DND-41 (cell line): ENCODE measurements around the gene SIRT4.

Experiments
- ATAC-seq: fragments of 200-7000 bp; cut with Tn5 transposase; 3 replicates; pipeline ENCODE4 v1.9.1; 2021; ENCODE audit warnings: low read depth; ENCODE audit not compliant: insufficient read depth
- DNase-seq: peaks from one replicate; pipeline ENCODE4 v3.0.0-alpha.2; 2020
- H2AFZ ChIP-seq: 2 replicates; pipeline ENCODE4 v1.6.0; 2012; ENCODE audit warnings: low read depth, low read length
- H3K27ac ChIP-seq: 2 replicates; pipeline ENCODE4 v1.5.1; 2012; ENCODE audit warnings: low read length, inconsistent platforms
- H3K27me3 ChIP-seq: fragments of 200-600 bp; sonication (generic); 2 replicates; pipeline ENCODE4 v1.6.0; 2012; ENCODE audit warnings: low read length, mild to moderate bottlenecking, inconsistent platforms; ENCODE audit not compliant: insufficient read depth, poor library complexity
- H3K36me3 ChIP-seq: 2 replicates; pipeline ENCODE4 v1.5.1; 2012; ENCODE audit warnings: low read length, inconsistent platforms; ENCODE audit not compliant: insufficient read depth
- H3K4me1 ChIP-seq: 2 replicates; pipeline ENCODE4 v1.5.1; 2012; ENCODE audit warnings: mild to moderate bottlenecking, low read length; ENCODE audit not compliant: insufficient read depth
- H3K4me2 ChIP-seq: 2 replicates; pipeline ENCODE4 v1.6.0; 2012; ENCODE audit warnings: mild to moderate bottlenecking, moderate library complexity, low read length, inconsistent platforms; ENCODE audit not compliant: insufficient read depth
- H3K4me3 ChIP-seq, 2 experiments: fragments of 200-600 bp in 1 of 2; shearing (Covaris generic) in 1 of 2; 2 replicates each; pipeline ENCODE4 v1.5.1; 2012 to 2016; ENCODE audit warnings: inconsistent platforms in 2 of 2, low read length in 2 of 2, mild to moderate bottlenecking in 2 of 2, low read depth in 1 of 2, moderate library complexity in 1 of 2
- H3K79me2 ChIP-seq: 2 replicates; pipeline ENCODE4 v1.6.0; 2012; ENCODE audit warnings: low read length, inconsistent platforms; ENCODE audit not compliant: insufficient read depth
- H3K9ac ChIP-seq: 2 replicates; pipeline ENCODE4 v1.6.0; 2012; ENCODE audit warnings: low read depth, mild to moderate bottlenecking, inconsistent platforms, low read length, moderate library complexity
- H3K9me3 ChIP-seq: 2 replicates; pipeline ENCODE4 v1.5.1; 2012; ENCODE audit warnings: low read length, moderate library complexity, mild to moderate bottlenecking, inconsistent platforms; ENCODE audit not compliant: insufficient read depth, severe bottlenecking
- H4K20me1 ChIP-seq: 2 replicates; pipeline ENCODE4 v1.6.0; 2012; ENCODE audit warnings: low read length; ENCODE audit not compliant: insufficient read depth
- CTCF ChIP-seq: IDR thresholded peaks from 2 replicates; pipeline ENCODE4 v1.5.1; 2012; ENCODE audit warnings: borderline replicate concordance, low read length, moderate library complexity, mild to moderate bottlenecking; ENCODE audit not compliant: poor library complexity, severe bottlenecking; ENCODE audit errors: extremely low read depth
- EZH2 ChIP-seq: IDR thresholded peaks from 3 replicates; pipeline ENCODE4 v1.6.1; 2012; ENCODE audit warnings: borderline replicate concordance, low read depth, mild to moderate bottlenecking, moderate library complexity, low read length, inconsistent platforms; ENCODE audit not compliant: severe bottlenecking

SIRT4 gene

GRCh38 chr12:120343692-120344091 is 41.6 kb downstream of the SIRT4 start:
- DNase-seq (no peak), ATAC-seq (no peak)
- no peak overlapping the region for H3K4me2 ChIP-seq
- no peaks in the 10 kb centered on the region; the same call in 1 of the 2 replicates for H4K20me1 ChIP-seq
- no peaks in the 10 kb centered on the region for H3K27me3 ChIP-seq
- H3K27ac ChIP-seq, result no peak overlapping the region
- no peak overlapping the region for H2AFZ ChIP-seq
- TF ChIP-seq CTCF (no peak), EZH2 (no peak)
- H3K79me2 ChIP-seq, result no peaks in the 10 kb centered on the region
- no peaks in the 10 kb centered on the region for H3K36me3 ChIP-seq
- H3K9me3 ChIP-seq, result no peaks in the 10 kb centered on the region
- no peak overlapping the region for H3K4me3 ChIP-seq
- H3K9ac ChIP-seq, result no peak overlapping the region
- no peaks in the 10 kb centered on the region for H3K4me1 ChIP-seq

DNA sequence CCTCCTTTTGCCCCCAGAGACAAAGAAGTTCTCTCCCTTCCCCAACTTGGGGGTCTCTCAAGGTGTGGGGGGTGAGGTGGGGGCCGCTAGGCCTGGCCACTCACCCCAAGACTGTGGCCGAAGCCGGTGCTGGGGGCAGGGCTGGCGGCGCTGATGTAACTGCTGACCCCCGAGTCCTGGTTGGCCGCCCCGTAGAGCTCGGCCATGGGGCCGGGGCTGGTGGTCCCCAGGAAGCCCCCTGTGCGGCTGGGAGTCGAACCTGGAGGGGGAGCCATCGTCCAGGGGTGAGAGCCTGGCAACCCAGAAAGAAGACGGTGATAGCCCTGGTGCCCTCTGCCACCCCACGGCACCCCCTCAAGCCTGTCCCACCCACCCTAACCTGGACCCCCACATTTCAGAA is 43.9 kb downstream of the SIRT4 start:
- Histone ChIP-seq H3K9me3 (no peaks in the 10 kb centered on the region), H3K79me2 (no peaks in the 10 kb centered on the region), H4K20me1 (no peaks in the 10 kb centered on the region; the same call in 1 of the 2 replicates), H3K27ac (no peak overlapping the region), H3K9ac (no peak overlapping the region), H3K4me3 (no peak overlapping the region), H3K4me2 (no peak overlapping the region), H3K27me3 (no peaks in the 10 kb centered on the region), H2AFZ (no peak overlapping the region), H3K36me3 (no peaks in the 10 kb centered on the region), H3K4me1 (no peaks in the 10 kb centered on the region)
- DNase-seq (no peak), ATAC-seq (no peak)
- no peak for TF ChIP-seq EZH2
- no peak for TF ChIP-seq CTCF

- TF ChIP-seq CTCF, result no peak
- TF ChIP-seq EZH2, result no peak
These were observed 44.6 kb downstream of the SIRT4 start for GRCh38 chr12:120346681-120347080.

DNA sequence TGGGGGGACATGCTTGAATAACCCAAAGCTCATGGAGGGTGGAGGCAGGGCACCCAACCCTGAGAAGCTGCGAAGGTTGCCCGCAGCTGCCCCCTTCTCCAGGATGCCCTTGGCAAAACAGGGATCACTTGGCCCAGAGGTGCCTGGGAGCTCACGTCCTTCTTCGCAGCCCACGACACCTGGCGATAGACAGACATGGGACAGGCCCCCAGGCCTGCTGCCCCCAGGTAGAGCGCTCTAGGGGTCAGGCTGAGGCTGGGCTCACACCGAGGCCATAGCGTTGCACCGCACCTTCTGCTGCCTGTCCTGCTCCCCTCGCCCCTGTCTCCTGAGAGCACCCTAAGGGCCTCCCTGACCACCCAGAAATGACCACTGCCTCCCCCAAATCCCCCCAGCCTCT is 45.6 kb downstream of the SIRT4 start:
- H2AFZ ChIP-seq, result no peak overlapping the region
- no peak overlapping the region for H3K27ac ChIP-seq
- no peak overlapping the region for H3K4me2 ChIP-seq
- ATAC-seq (no peak), DNase-seq (no peak)
- no peaks in the 10 kb centered on the region for H3K4me1 ChIP-seq
- no peak overlapping the region for H3K9ac ChIP-seq
- H4K20me1 ChIP-seq, result no peaks in the 10 kb centered on the region
- no peaks in the 10 kb centered on the region for H3K79me2 ChIP-seq
- TF ChIP-seq EZH2 (no peak), CTCF (no peak)
- H3K27me3 ChIP-seq, result no peaks in the 10 kb centered on the region
- no peak overlapping the region for H3K4me3 ChIP-seq
- no peaks in the 10 kb centered on the region for H3K36me3 ChIP-seq
- no peaks in the 10 kb centered on the region for H3K9me3 ChIP-seq

More at GRCh38 chr12:120346681-120347080, 44.6 kb downstream of the SIRT4 start:
- Histone ChIP-seq H3K4me1 (no peaks in the 10 kb centered on the region), H3K27ac (no peak overlapping the region), H4K20me1 (no peaks in the 10 kb centered on the region; the same call in 1 of the 2 replicates), H3K79me2 (no peaks in the 10 kb centered on the region), H2AFZ (no peak overlapping the region), H3K9me3 (no peaks in the 10 kb centered on the region), H3K9ac (no peak overlapping the region), H3K4me3 (no peak overlapping the region), H3K27me3 (no peaks in the 10 kb centered on the region), H3K36me3 (no peaks in the 10 kb centered on the region), H3K4me2 (no peak overlapping the region)
- ATAC-seq (no peak), DNase-seq (no peak)
